Kidney (tissue), 22 donors: ENCODE measurements around the gene CCND1. TPM values are rescaled to one million over a fixed set of nuclear protein-coding genes. Genes with fewer than 3 reads are reported as not detected.

Experiments
- DNase-seq, 5 donors: peaks; one replicate each; pipeline ENCODE4 v3.0.0-alpha.2; 2013 to 2020
- FAIRE-seq: peaks from 2 replicates; lab custom pipeline; 2012; peaks lifted over from hg19 to GRCh38; lab: Jason Lieb, UNC
- H3K27ac ChIP-seq, 2 donors: one replicate each; pipeline ENCODE4 v1.7.0; 2013; ENCODE audit warnings: low read depth in 2 of 2, low read length in 2 of 2, inconsistent platforms in 1 of 2
- H3K27me3 ChIP-seq: one replicate; pipeline ENCODE4 v1.7.1; 2013; ENCODE audit warnings: low read length, inconsistent platforms; ENCODE audit not compliant: control insufficient read depth, insufficient read depth
- H3K36me3 ChIP-seq, 3 donors: one replicate each; pipeline versions ENCODE4 v1.7.0 to v1.7.1; 2013; ENCODE audit warnings: low read length in 3 of 3, control low read depth in 1 of 3, inconsistent platforms in 1 of 3; ENCODE audit not compliant: insufficient read depth in 3 of 3, control insufficient read depth in 2 of 3
- H3K4me1 ChIP-seq, 3 donors: one replicate each; pipeline versions ENCODE4 v1.7.0 to v1.7.1; 2013; ENCODE audit warnings: low read length in 3 of 3, inconsistent platforms in 1 of 3, low read depth in 1 of 3; ENCODE audit not compliant: control insufficient read depth in 2 of 3, insufficient read depth in 2 of 3
- H3K4me3 ChIP-seq, 3 donors: one replicate each; pipeline versions ENCODE4 v1.7.0 to v1.8.1; 2013; ENCODE audit warnings: low read length in 3 of 3, control low read depth in 1 of 3, inconsistent platforms in 1 of 3
- H3K9ac ChIP-seq, 3 donors: one replicate each; pipeline versions ENCODE4 v1.7.0 to v1.7.1; 2013; ENCODE audit warnings: low read length in 3 of 3, control low read depth in 1 of 3, inconsistent platforms in 1 of 3
- H3K9me3 ChIP-seq, 3 donors: one replicate each; pipeline versions ENCODE4 v1.7.0 to v1.7.1; 2013; ENCODE audit warnings: low read length in 3 of 3, control low read depth in 1 of 3, inconsistent platforms in 1 of 3; ENCODE audit not compliant: control insufficient read depth in 2 of 3, insufficient read depth in 1 of 3
- CTCF ChIP-seq: IDR thresholded peaks from 3 replicates; pipeline ENCODE4 v1.5.1; 2012; ENCODE audit warnings: mild to moderate bottlenecking, moderate library complexity, borderline replicate concordance; ENCODE audit not compliant: insufficient read depth; ENCODE audit errors: extremely low read depth
- intact Hi-C: fragments of 100-400 bp; cut with DNase I; formaldehyde crosslinking; loops from one replicate; pipeline ENCODE4 v1.11.1; 2022
- long read RNA-seq, 10 donors: library from polyadenylated mRNA in 1 of 10; unstranded in 1 of 10; transcript quantifications; one replicate each; pipeline ENCODE4 v2.0.0 and lab custom pipeline, GENCODE V29; 2021 to 2026
- polyA plus RNA-seq: library from polyadenylated mRNA; stranded (reverse); fragments of 350-450 nt; fragmentation: Illumina TruSeq; extraction: RNeasy Lipid Tissue Mini Kit (QIAGEN cat#74804); gene quantifications from one replicate; pipeline ENCODE4 v1.2.3, GENCODE V29; 2014; ENCODE audit warnings: low read depth, low replicate concordance; ENCODE audit not compliant: insufficient read depth
- total RNA-seq: library from RNA; stranded (reverse); fragmentation: NEBNext Ultra II Directional; extraction: Animal tissue kit (Norgen Biotek cat#: 25700); gene quantifications from one replicate; pipeline ENCODE4 v1.2.1, GENCODE V29; 2021
- donor health status: control.
- donor health status: control.
- donor health status: control.
- donor health status: control.
- donor health status: control.
- donor health status: DM: yes; HTN: yes; CAD: no.
- donor health status: Normal renal cell carcinoma (clear cell type).

The CCND1 gene
- total RNA-seq (142 TPM), polyA plus RNA-seq (37.6 TPM)
- long read RNA-seq, donor 1, full-length matches to known transcripts: 21 of 50 reads
- long read RNA-seq, donor 1, partial matches to known transcripts: 29 of 50 reads
- long read RNA-seq, donor 1, other reads (novel, unspliced or antisense): 0 of 50 reads
- long read RNA-seq, donor 2, full-length matches to known transcripts: 28 of 144 reads
- long read RNA-seq, donor 2, partial matches to known transcripts: 116 of 144 reads
- long read RNA-seq, donor 2, other reads (novel, unspliced or antisense): 0 of 144 reads
- long read RNA-seq, donor 3, full-length matches to known transcripts: 29 of 29 reads
- long read RNA-seq, donor 3, partial matches to known transcripts: 0 of 29 reads
- long read RNA-seq, donor 3, other reads (novel, unspliced or antisense): 0 of 29 reads
- long read RNA-seq, donor 4, full-length matches to known transcripts: 22 of 154 reads
- long read RNA-seq, donor 4, partial matches to known transcripts: 132 of 154 reads
- long read RNA-seq, donor 4, other reads (novel, unspliced or antisense): 0 of 154 reads
- long read RNA-seq, donor 5: 0 reads
- long read RNA-seq, donor 6, partial matches to known transcripts: 0 of 2 reads
- long read RNA-seq, donor 6, other reads (novel, unspliced or antisense): 0 of 2 reads
- long read RNA-seq, donor 7, full-length matches to known transcripts: 34 of 108 reads
- long read RNA-seq, donor 7, partial matches to known transcripts: 15 of 108 reads
- long read RNA-seq, donor 7, other reads (novel, unspliced or antisense): 59 of 108 reads
- long read RNA-seq, donor 8, full-length matches to known transcripts: 29 of 29 reads
- long read RNA-seq, donor 8, partial matches to known transcripts: 0 of 29 reads
- long read RNA-seq, donor 8, other reads (novel, unspliced or antisense): 0 of 29 reads
- long read RNA-seq, donor 9, full-length matches to known transcripts: 14 of 14 reads
- long read RNA-seq, donor 9, partial matches to known transcripts: 0 of 14 reads
- long read RNA-seq, donor 9, other reads (novel, unspliced or antisense): 0 of 14 reads
- long read RNA-seq, donor 10, full-length matches to known transcripts: 39 of 44 reads
- long read RNA-seq, donor 10, partial matches to known transcripts: 5 of 44 reads
- long read RNA-seq, donor 10, other reads (novel, unspliced or antisense): 0 of 44 reads

DNA sequence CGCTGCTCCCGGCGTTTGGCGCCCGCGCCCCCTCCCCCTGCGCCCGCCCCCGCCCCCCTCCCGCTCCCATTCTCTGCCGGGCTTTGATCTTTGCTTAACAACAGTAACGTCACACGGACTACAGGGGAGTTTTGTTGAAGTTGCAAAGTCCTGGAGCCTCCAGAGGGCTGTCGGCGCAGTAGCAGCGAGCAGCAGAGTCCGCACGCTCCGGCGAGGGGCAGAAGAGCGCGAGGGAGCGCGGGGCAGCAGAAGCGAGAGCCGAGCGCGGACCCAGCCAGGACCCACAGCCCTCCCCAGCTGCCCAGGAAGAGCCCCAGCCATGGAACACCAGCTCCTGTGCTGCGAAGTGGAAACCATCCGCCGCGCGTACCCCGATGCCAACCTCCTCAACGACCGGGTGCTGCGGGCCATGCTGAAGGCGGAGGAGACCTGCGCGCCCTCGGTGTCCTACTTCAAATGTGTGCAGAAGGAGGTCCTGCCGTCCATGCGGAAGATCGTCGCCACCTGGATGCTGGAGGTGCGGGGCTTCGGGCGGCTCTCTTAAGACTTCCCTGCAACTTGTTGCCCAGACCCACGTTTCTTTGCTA is at the start of gene CCND1:
Gene CCND1 (plus strand): TSS at position 162 of the 587 bp plus-strand sequence. CDS start 158 bp downstream, at position 320.
- intact Hi-C loops: loop anchor here (5.0 kb wide), 1 partner anchor 354 kb away; no protein-coding TSS in a partner anchor
- Histone ChIP-seq H3K27me3 (no peaks in the 10 kb centered on the region), H3K4me3 (peak within 1 kb of the TSS; percentile 67 to 87 (median 70)), H3K9ac (peak within 1 kb of the TSS; percentile 53 to 75 (median 55)), H3K27ac (peak within 1 kb of the TSS; percentile 65 to 85), H3K4me1 (peaks cover 0 to 26% (median 9%) of the 10 kb centered on the region in 3 donors), H3K36me3 (peaks cover 0 to 13% (median 0%) of the 10 kb centered on the region in 3 donors), H3K9me3 (no peaks in the 10 kb centered on the region)
- FAIRE-seq (no peak), DNase-seq (peak; percentile 83 to 95 (median 94))
- TF ChIP-seq CTCF: no peak

DNA sequence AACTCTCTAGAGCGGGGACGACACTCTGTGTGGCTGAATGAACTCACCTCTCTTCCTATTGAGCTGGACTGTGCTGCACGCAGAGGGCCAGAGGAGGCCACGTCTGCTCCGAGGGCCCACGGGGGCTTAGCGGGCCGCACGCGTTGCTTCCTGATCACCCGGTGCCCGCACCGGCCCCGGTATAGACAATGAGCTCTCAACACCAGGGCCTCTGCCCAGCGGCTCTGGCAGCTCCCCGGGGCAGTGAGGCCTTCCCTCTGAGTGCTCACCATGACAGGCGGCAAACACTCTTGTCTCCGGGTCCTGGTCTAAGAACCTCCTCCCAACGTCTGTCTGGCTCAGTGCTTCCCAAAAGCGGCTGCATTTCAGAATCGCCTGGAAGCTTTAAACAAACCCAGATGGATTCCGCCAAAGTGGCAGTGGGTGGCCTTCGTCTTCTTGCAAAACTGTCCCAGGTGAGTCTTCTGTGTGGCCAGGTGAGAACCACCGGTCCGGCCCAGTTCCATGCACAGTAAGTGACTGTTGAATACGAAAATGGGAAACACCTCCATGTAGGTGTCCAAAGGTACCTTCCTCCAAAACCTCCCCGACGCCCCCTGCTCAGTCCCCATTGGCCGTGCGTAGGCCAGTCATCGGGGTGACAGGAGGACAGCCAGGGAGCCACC is 47.8 kb upstream of the CCND1 start:
- Histone ChIP-seq H3K36me3 (no peaks in the 10 kb centered on the region), H3K9me3 (peaks cover 0 to 2% (median 0%) of the 10 kb centered on the region in 3 donors), H3K27me3 (no peaks in the 10 kb centered on the region), H3K4me1 (no peaks in the 10 kb centered on the region), H3K27ac (no peak overlapping the region), H3K4me3 (no peak overlapping the region), H3K9ac (no peak overlapping the region)
- DNase-seq (no peak), FAIRE-seq (no peak)
- no peak for TF ChIP-seq CTCF
- intact Hi-C loops: no loop called here

DNA sequence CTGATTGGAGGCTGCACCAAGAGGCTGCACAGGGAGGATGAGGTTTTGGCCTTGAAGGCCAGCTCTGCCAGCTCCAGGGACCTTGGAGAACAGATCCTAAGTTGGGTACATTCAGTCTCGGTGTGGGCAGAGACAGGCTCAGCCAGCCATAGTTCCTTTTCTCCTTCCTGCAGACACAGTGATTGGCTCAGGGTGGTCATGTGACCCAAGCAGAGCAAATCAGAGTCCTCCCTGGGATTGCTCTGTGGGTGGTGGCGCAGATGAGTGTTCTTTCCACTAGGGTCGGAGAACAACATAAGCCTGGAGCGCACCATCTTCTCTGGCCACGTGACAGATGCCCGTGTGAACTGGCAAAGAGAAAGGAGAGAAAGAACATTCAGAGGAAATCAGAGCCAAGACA is 47.1 kb upstream of the CCND1 start:
- Histone ChIP-seq H3K4me3 (no peak overlapping the region), H3K27me3 (no peaks in the 10 kb centered on the region), H3K9ac (no peak overlapping the region), H3K36me3 (no peaks in the 10 kb centered on the region), H3K27ac (no peak overlapping the region), H3K9me3 (peaks cover 0 to 2% (median 0%) of the 10 kb centered on the region in 3 donors), H3K4me1 (no peaks in the 10 kb centered on the region)
- TF ChIP-seq CTCF: no peak
- FAIRE-seq (no peak), DNase-seq (no peak)
- intact Hi-C loops: no loop called here
